GM18502 (cell line): Measurements from ENCODE around the gene APAF1.

Experiments
- ATAC-seq: cut with Tn5 transposase; IDR thresholded peaks from one replicate; pipeline ENCODE4 v1.9.1; 2021; ENCODE audit warnings: mild to moderate bottlenecking; ENCODE audit not compliant: unreplicated experiment, poor library complexity

APAF1 gene

DNA sequence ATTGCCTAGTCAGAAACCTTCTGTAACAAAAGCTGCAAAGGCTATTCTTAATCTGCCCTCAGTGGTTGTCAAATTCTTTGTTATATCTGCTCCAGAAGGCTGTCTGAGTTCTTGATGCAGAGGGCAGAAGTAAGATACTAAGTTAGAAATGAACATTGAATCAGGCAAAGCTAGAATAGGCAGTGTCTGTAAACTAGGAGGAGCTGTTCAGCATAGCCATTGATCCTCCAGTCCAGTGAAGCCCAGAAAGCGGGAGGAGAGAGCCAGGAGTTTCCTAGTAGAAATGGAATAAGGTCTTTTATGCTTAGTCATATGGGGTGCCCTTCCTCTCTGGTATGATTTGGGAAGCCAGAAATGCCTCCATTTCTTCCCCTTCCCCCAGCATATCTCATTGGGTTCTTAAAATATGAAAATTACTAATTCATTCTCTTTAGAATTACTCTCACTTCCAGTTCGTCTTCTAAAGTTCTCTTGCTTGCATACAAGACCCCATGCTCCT lies 76.2 kb downstream of the APAF1 start:
- no peak for ATAC-seq

DNA sequence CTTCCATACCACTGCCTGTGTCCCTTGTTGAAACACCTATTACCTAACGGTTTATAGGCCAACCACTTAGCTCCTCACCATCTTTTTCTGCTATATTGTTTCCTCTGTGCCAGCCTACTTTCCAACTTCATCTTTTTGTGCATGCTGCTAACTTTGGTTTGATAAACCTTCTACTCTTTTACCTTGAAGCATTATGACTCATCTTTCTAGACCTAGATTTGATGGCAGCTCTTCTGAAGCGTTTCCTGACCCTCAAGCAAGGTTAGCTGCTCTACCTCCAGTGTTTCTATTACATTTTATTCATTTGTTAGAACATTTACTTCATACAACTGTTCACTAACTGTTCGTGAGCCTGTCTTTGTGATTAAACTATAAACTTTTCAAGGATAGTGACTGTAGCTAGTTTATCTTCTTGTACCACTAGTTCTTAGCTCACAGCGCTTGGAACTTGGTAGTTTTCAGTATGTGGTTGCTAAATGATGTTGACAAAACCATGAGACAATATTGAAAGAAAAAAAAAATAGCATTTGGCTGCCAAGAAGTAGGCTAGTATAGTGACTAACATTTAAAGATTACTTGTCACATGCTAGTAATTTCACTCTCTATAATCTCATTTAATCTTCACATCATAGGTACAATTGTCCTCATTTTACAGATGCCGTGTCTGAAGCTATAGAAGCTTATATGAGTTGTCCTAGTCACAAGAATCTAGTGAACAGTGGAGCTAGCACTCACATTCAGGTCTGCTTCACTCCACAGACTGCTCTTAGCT lies 79.5 kb downstream of the APAF1 start:
- no peak for ATAC-seq

DNA sequence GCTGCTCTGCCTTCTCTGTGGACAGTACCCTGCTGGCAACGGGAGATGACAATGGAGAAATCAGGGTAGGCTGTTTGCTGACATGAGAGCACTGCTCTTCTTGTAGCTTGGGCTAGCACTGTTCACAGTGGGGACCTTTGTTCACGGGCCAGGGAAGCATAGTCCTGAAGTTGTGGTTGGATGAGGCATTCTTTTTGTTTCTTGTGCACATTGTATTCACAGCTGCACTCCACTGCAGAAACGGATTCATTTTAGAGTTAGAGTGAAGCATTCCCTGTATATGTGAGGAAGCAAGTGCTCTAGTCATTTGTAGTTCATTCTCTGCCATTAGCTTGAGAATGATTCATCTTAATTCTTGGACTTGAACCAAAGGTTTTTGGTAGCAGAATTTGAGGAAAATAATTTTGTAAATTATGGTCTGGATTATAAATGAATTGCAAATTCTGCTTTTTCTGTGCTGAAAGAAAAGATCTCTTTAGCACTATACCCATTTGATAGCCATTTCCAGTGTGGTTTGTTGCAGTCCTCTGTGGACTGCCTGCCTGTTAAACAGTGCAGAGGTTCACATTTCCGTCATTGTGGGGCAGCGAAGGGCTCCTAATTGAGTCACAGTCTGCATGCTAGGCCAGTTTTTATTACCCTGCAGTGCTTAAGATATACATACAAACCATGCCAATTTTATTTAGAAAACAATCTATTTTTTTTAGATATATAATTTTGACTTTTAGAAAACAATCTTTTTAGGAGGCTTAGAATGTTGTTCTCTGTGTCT lies 80.6 kb downstream of the APAF1 start:
- peak; percentile 76 for ATAC-seq

DNA sequence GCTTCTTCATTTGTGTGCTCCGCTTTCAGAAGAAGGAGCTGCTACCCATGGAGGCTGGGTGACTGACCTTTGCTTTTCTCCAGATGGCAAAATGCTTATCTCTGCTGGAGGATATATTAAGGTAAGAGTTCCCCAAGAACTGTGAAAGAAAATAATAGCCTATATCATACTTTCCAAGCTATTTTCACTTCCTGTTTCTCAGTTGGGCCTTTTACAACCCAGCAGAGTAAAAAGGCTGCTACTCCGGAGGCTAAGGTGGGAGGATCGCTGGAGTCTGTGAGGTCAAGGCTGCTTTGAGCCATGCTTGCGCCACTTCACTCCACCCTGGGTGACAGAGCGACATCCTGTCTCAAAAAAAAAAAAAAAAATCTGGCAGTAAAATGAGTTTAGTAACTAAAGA lies 82.1 kb downstream of the APAF1 start:
- ATAC-seq, result no peak

DNA sequence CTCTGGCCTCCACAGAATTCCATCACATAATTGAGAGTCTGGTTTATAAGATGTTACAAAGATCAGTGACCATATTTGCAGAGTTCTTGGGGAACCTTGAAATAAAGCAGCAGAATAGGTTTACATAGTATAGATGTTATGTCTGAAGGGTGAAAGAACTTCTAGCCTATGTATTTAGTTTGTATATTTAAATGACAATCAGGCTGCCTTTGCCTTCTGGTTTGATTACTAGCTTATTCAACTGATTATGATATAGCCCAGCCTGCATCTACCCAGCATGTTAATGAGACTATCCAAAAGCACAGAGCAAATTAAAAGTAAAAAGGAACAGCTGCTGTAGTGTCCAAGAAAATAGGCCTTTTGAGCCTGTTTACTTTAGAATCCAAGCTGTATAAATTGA lies 85.3 kb downstream of the APAF1 start:
- ATAC-seq, result no peak

DNA sequence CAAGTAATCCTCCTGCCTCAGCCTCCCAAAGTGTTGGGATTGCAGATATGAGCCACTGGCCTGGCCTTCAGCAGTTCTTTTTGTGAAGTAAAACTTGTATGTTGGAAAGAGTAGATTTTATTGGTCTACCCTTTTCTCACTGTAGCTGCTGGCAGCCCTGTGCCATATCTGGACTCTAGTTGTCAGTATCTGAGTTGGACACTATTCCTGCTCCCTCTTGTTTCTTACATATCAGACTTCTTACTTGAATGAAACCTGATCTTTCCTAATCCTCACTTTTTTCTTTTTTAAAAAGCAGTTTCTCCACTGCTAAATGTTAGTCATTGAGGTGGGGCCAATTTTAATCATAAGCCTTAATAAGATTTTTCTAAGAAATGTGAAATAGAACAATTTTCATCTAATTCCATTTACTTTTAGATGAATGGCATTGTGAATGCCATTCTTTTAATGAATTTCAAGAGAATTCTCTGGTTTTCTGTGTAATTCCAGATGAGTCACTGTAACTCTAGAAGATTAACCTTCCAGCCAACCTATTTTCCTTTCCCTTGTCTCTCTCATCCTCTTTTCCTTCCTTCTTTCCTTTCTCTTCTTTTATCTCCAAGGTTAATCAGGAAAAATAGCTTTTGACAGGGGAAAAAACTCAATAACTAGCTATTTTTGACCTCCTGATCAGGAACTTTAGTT lies 88.7 kb downstream of the APAF1 start:
- no peak for ATAC-seq

DNA sequence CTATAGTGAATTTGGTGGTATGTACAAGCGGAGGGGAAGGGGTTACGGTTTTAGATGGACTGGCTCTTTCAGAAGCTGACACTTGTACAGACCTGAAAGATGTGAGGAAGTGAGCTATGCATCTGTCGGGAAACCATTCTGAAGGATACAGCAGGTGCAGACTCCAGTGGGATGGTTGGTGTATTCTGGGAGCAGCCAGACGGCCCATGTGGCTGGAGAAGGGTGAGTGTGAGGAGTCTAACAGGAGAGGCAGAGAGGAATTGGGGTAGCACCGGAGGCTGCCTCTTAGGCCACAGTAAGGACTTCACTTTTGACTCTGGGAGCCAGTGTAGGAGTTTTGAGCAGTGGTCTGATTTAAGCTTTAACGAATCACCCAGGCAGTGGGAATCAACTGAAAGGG lies 90.7 kb downstream of the APAF1 start:
- no peak for ATAC-seq

DNA sequence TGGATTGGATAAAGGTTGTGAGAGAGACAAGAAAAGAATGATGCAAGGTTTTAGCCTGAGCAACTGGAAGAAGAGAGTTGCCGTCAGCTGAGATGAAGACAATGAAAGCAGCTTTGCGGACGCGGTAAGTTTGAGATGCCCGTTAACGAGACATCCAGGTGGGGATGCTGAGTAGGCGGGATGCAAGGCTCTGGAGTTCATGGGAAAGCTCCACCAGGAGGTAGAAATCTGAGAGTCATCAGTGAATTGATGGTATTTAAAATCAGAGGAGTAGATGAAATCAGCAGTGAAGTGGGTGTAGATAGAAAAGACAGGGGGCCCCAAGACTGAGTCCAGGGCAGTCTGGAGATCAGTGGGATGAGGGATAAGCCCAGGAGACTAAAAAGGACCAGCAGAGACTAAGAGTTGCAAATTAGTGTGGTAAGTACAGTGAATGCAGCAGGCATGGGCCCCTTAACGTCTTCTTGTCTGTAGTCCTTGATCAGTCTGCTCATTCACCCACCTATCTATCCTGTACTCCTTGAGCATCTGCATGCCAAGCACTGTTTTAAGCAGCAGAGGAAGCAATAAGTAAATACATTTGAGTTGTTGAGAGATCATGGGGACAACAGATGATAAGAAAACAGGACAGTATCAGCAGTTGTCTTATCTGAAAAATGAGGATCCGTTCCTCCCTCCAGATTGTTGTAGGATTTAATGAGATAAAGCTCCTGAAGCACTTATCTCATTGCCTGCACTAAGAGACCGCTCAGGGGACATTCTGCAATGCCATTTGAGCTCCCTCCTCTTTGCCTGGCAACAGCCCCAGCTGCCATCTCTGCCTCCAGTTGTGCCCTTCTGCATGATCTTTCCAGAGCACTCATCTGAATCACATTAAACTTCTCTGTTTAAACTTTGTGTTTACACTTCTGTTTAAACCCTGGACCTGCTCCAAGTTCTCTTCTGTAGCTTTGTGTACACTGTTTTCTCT lies 91.5 kb downstream of the APAF1 start:
- no peak for ATAC-seq

DNA sequence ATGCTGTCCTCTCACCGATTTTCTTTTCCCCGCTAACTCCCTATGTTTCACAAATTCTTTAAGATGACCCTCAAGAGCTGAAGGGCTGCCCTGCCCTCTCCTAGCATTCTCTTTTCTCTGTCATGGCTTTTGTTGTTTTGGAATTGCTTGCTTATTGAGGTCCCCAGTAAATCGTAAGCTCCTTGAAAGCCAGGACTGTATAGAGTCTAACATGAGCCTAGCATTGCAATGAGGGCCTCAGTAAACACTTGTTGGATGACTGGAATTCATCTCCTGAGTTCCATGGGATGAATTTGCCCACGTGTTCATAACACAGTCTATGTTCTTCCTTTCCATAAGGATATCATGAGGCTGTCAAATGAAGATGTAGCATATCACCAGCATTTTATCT lies 92.2 kb downstream of the APAF1 start:
- no peak for ATAC-seq

DNA sequence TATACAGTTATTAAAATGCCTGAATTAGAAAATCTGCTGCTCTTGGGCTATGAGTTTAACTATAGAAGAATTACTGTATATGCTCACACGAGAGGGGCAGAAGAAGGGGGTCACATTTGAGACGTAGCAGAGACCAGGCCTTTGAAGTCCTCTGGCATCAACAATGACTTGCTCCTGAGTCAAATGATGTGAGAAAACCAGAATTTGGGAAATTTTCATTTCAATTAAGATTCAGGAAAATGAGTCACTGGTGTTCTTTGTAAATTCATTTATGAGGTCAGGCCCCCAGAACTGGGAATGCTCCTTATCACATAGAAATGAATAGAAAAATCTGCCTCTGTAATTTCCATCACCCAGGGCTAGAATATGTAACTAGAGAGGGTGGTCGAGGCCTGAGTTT lies 92.9 kb downstream of the APAF1 start:
- no peak for ATAC-seq

DNA sequence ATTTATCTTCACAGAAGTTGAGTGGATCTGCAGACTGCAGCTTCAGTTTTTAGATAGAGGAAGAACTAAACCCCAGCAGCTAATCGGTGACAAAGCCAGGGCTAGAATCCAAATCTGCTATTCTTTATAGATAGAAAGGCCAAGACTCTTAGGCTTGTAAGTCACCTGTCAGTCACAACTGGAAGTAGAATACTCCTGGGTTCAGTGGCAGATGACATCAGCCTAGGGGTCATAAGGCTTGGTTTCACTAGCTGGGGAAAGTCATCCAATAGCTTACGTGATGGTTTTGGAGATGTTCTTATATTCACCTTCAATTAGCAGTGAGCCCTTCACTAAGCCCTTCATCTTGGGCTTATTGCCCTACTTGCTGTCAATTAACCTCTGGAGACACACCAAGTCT lies 93.4 kb downstream of the APAF1 start:
- ATAC-seq, result no peak

DNA sequence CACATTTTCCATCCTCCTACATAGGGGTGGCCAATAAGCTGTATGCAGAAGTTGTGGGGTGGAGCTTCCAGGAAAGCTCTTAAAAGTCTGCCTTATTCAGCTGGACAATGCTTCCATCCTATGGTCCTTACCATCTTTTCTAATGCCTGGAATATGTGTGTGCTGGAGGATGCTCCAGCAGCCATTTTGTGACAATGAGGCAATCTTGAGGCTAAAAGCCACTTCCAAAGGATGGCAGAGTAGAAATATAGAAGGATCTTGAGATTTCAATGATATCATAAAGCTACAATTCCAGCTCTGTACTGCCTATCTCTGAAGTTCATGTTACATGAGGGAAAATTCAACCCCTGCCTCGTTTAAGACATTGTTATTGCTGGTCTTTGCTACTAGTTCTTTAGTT lies 95.7 kb downstream of the APAF1 start:
- no peak for ATAC-seq

DNA sequence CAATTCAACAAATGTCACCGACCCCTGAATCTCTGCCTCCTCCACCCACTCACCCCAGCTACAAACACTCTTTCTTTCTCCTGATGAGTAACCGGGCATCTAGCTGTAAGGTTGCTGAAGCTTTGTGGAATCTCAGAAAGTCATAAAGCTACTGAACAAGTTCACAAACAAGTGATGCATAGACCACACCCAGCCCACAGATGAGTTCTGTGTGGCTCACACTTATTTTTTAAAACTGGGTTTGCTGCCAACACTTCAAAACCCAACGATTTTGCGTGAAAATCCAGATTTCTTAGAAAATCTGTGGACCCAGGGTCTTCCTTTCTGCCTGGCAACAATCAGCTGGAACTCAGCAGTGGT lies 96.1 kb downstream of the APAF1 start:
- ATAC-seq, result no peak

DNA sequence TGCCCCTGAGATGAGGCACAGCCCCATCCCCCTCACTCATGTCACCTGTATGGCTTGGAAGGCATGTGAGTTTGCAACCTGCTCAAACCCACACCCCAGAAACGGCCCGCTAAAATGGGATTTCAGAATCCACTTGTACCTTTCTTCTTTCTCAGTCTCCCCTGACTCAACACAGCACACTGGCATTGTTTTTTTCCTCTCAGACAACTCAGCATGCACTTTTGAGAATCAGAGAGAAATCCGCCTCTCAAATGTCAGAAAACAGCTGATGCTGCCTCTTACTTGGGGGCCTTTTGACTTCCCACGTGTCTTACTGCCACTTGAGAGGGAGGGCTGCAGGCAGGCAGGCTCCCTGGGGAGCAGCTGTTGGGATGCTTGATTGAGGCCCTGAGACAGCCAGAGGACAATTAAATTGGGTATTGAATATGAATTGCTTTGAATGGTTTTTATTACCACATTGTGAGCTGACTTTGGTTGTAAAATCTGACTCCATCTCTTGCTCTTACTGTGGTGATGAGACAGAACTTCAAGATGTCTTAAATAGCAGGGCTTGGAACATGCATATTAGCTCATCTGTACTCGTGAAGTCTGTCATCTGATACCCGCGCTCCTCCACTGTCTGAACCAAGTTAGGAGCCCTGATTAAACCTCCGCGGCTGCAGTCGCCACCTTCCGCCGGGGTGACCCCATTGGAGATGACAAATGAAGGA lies 96.6 kb downstream of the APAF1 start:
- ATAC-seq, result no peak

DNA sequence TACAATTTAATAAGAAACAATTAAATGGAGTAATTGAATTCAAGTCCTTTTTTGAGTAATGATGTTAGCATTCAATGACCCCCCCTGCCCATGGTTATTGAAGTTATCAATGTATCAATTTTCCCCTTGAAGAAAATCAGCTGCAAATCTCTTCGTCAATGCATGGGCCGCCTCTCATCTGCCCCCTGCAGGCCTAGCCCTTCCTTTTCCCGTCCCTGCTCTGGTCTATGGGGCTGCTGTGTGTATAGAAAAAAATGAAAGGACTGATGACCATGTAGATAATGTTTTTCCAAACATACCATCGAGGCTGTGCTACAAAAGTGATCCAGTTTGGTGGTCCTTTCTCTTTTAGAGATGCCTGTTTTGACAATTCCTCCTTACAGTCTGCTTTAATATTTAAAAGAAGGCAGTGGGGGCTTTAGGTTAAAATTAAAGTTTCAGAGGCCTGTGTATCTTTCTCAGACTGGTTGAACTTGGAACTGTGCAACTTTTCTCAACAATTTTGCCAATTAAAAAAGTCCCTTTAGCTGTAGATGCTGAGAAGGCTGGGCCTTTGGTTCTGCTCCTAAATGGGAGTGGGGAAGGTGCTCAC lies 98.4 kb downstream of the APAF1 start:
- ATAC-seq, result peak; percentile 69

DNA sequence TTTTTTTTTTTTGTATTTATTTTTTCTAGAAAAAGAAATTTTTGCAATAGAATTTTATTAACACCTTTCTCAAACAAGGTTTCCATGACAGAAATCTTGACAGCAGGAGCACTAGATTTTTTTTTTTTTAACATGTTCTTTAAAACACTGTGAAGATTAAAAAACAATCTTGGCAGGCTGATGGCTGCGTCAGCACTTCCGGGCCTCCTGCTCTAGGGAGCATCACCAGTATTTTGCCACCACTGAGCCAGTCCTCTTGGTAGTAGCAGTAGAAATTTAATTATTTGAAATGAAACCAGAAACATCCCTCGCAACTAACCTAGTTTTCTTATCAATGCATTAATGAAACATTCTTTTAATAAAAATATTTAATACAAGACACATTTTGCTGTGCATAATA lies 99.6 kb downstream of the APAF1 start:
- no peak for ATAC-seq

DNA sequence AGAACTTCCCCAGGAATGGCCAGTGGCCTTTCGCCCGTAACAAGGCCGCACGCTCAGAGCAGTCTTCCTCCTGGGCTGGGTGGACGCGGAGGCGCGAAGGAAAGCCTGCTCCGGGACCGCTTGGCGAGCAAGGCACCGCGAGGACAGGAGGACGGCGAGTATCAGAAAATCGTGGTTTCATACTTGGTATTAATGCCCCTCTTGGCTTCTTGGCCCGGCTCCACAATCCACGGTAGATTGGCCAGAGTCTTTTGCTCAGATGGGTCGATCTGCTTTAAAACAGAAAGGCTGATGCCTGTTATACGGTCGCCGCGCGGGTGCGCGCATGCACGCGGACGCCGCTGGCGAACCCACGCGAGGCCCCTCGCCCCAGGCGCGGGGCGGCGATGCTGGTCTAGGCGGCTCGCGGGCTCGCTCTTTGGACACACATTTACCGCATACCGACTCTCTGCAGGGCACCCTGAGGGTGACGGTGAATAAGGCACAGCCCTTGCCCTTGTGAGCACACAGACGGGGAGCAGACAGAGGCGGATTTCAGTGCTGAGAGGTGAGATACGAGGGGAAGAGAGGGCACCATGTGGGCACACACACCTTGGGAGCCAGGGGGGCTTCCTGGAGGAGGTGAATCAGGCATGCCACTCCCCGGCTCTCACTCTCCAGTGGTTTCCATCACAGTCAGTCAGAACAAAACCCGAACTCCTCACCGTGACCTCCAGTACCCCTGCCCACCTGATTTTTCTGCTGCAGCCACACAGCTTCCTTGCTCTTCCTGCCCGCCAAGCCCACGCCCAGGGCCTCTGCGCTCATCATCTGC lies 100.7 kb downstream of the APAF1 start:
- peak; percentile 60 for ATAC-seq

DNA sequence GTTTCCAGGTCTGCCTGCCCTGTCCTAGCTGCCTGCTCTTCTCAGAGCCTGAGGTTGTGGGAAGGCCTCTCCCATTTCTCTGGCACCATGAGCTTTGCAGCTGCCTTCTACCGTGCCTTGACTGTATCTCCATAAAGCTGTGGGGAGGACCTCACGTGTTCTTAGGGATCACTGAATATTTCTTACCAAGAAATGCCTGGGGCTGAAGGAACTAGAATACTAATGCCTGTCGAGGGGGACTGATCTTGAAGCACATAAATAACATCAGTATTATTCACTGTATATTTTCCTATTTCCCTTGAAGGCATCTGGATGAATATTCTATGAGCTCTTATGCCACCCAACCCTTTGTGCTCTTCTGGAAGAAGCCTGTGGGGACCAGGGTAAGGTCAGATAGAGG lies 103.4 kb downstream of the APAF1 start:
- no peak for ATAC-seq
